ENCODE results near the gene DRAM1.

DNA sequence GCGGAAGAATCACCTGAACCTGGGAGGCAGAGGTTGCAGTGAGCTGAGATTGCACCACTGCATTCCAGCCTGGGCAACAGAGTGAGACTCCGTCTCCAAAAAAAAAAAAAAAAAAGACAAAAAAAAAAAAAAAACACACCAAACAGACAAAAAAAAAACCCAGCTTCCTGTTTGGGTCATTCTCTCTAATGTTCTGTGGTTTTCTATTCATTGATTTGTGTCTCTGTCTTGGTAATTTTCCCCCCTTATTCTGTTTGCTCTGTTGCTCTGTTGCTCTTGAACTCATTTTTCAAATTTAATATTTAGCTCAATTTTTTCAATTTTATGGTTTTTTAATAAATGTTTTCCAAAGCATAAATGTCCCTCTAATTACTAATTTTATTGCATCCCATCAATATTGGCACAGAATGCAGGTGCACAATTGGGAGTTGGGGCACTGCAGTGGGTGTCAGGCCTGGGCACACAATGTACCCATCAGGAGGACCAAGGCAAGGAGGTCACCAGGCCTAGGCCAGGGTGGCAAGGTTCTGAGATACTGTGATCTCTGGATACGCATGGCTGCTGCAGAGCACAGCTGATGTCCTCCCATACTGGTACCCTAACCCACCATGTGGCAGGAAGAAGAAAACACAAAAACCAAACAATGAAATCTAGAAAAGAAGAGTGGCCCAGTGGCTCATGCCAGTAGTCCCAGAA is 38.6 kb upstream of the DRAM1 start:
- TF ChIP-seq, protein P1, sequence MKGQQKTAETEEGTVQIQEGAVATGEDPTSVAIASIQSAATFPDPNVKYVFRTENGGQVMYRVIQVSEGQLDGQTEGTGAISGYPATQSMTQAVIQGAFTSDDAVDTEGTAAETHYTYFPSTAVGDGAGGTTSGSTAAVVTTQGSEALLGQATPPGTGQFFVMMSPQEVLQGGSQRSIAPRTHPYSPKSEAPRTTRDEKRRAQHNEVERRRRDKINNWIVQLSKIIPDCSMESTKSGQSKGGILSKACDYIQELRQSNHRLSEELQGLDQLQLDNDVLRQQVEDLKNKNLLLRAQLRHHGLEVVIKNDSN (CRISPR knock-in tag; IDR thresholded peaks at IDR 0.05), result no peak
- TF ChIP-seq JUN (CRISPR knock-in tag; IDR thresholded peaks at IDR 0.05) (no peak), ATF1 (CRISPR knock-in tag; IDR thresholded peaks at IDR 0.05) (no peak)
- TF ChIP-seq, protein P2, sequence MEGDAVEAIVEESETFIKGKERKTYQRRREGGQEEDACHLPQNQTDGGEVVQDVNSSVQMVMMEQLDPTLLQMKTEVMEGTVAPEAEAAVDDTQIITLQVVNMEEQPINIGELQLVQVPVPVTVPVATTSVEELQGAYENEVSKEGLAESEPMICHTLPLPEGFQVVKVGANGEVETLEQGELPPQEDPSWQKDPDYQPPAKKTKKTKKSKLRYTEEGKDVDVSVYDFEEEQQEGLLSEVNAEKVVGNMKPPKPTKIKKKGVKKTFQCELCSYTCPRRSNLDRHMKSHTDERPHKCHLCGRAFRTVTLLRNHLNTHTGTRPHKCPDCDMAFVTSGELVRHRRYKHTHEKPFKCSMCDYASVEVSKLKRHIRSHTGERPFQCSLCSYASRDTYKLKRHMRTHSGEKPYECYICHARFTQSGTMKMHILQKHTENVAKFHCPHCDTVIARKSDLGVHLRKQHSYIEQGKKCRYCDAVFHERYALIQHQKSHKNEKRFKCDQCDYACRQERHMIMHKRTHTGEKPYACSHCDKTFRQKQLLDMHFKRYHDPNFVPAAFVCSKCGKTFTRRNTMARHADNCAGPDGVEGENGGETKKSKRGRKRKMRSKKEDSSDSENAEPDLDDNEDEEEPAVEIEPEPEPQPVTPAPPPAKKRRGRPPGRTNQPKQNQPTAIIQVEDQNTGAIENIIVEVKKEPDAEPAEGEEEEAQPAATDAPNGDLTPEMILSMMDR (IDR thresholded peaks at IDR 0.05), result no peak

Data from WTC11 (cell line).